GM20000 (cell line): ENCODE measurements around the gene OSBPL2.

Source experiments
- DNase-seq: peaks from one replicate; pipeline ENCODE4 v3.0.0; 2012; ENCODE audit warnings: low spot score
- CTCF ChIP-seq: IDR thresholded peaks from 2 replicates; pipeline ENCODE4 v1.5.1; 2012; ENCODE audit warnings: mild to moderate bottlenecking, control low read depth; ENCODE audit errors: extremely low read depth, missing control alignments

Gene OSBPL2

GRCh38 chr20:62273416-62273815 lies 35.1 kb downstream of the OSBPL2 start:
- no peak for DNase-seq

GRCh38 chr20:62274332-62274950 lies 36.1 kb downstream of the OSBPL2 start:
- no peak for TF ChIP-seq CTCF
- peak; percentile 41 for DNase-seq

More at GRCh38 chr20:62273416-62273815, 35.1 kb downstream of the OSBPL2 start:
- no peak for TF ChIP-seq CTCF

- no peak for DNase-seq
- no peak for TF ChIP-seq CTCF
These were observed 36.9 kb downstream of the OSBPL2 start for GRCh38 chr20:62275219-62275618.

GRCh38 chr20:62276439-62276838 lies 38.1 kb downstream of the OSBPL2 start:
- no peak for TF ChIP-seq CTCF
- DNase-seq, result no peak

- no peak for DNase-seq
- no peak for TF ChIP-seq CTCF
These were observed 38.9 kb downstream of the OSBPL2 start for GRCh38 chr20:62277253-62277652.

- DNase-seq, result no peak
- TF ChIP-seq CTCF, result no peak
These were observed 42.0 kb downstream of the OSBPL2 start for GRCh38 chr20:62280303-62280702.

GRCh38 chr20:62281161-62281933 lies 43.0 kb downstream of the OSBPL2 start:
- DNase-seq, result no peak
- TF ChIP-seq CTCF, result no peak
